Esophagus squamous epithelium (tissue), 4 donors: ENCODE data around the gene CREB5.

Source experiments
- POLR2A ChIP-seq, 4 donors: fragments of 450-650 bp; IDR thresholded peaks; one replicate each; pipeline ENCODE4 v1.6.1; 2017; ENCODE audit warnings: antibody characterized with exemption in 4 of 4, mild to moderate bottlenecking in 4 of 4, moderate library complexity in 3 of 4
- TF ChIP-seq, protein P1 (sequence below), 6 experiments: fragments of 450-650 bp in 4 of 6; fragments of 200-600 bp in 2 of 6; sonication (generic) in 2 of 6; IDR thresholded peaks; one replicate each; pipeline ENCODE4 v1.5.1; 2016 to 2019; ENCODE audit warnings: antibody characterized with exemption in 6 of 6, mild to moderate bottlenecking in 4 of 6, moderate library complexity in 4 of 6

GRCh38 chr7:28502408-28502807 lies 90.1 kb downstream of the CREB5 start:
- TF ChIP-seq, protein P1, sequence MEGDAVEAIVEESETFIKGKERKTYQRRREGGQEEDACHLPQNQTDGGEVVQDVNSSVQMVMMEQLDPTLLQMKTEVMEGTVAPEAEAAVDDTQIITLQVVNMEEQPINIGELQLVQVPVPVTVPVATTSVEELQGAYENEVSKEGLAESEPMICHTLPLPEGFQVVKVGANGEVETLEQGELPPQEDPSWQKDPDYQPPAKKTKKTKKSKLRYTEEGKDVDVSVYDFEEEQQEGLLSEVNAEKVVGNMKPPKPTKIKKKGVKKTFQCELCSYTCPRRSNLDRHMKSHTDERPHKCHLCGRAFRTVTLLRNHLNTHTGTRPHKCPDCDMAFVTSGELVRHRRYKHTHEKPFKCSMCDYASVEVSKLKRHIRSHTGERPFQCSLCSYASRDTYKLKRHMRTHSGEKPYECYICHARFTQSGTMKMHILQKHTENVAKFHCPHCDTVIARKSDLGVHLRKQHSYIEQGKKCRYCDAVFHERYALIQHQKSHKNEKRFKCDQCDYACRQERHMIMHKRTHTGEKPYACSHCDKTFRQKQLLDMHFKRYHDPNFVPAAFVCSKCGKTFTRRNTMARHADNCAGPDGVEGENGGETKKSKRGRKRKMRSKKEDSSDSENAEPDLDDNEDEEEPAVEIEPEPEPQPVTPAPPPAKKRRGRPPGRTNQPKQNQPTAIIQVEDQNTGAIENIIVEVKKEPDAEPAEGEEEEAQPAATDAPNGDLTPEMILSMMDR (IDR thresholded peaks at IDR 0.05): no peak
- TF ChIP-seq POLR2A (IDR thresholded peaks at IDR 0.05): no peak
